GM12872 (cell line): Measurements from ENCODE around the gene TBC1D1.

Experiments used
- TF ChIP-seq, protein P1 (sequence below): IDR thresholded peaks from 3 replicates; pipeline ENCODE4 v1.5.1; 2011; ENCODE audit warnings: low read depth, mild to moderate bottlenecking, low read length, moderate library complexity; ENCODE audit not compliant: insufficient read depth

Gene TBC1D1

DNA sequence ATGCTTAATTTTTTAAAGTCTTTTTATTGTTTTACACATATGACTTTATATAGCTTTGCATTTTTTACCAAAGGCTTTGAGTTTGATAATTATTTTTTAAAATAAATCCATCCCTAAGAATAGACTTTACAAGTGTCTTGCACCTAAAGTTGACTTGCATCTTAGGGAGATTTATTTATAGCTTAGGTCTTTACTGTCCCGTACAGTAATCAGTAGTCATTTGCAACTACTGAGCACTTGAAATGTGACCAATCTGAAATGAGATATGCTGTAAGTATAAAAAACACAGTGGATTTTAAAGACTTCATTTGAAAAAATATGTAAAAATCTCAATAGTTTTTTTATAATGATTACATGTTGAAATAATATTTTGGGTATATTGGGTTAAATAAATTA lies 19.2 kb downstream of the TBC1D1 start:
- TF ChIP-seq, protein P1, sequence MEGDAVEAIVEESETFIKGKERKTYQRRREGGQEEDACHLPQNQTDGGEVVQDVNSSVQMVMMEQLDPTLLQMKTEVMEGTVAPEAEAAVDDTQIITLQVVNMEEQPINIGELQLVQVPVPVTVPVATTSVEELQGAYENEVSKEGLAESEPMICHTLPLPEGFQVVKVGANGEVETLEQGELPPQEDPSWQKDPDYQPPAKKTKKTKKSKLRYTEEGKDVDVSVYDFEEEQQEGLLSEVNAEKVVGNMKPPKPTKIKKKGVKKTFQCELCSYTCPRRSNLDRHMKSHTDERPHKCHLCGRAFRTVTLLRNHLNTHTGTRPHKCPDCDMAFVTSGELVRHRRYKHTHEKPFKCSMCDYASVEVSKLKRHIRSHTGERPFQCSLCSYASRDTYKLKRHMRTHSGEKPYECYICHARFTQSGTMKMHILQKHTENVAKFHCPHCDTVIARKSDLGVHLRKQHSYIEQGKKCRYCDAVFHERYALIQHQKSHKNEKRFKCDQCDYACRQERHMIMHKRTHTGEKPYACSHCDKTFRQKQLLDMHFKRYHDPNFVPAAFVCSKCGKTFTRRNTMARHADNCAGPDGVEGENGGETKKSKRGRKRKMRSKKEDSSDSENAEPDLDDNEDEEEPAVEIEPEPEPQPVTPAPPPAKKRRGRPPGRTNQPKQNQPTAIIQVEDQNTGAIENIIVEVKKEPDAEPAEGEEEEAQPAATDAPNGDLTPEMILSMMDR, result no peak

DNA sequence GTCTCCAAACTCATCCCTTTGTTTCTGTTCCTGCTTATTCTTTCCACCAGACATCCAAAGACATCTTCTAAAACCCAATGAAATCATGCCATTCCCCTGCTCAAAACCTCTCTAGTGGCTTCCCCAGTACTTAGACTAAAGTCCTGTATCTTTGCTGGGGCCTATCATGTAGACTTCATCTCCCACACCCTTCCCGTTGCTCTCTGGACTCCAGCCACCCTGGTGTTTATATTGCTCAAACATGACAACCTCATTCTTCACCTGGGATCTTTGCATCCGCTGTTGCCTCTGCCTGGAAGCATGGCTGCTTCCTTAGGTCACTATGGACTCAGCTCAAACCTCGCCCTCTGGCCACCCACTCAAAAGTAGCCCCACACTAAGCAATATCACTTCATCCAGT lies 23.7 kb downstream of the TBC1D1 start:
- TF ChIP-seq, protein P1, result no peak

DNA sequence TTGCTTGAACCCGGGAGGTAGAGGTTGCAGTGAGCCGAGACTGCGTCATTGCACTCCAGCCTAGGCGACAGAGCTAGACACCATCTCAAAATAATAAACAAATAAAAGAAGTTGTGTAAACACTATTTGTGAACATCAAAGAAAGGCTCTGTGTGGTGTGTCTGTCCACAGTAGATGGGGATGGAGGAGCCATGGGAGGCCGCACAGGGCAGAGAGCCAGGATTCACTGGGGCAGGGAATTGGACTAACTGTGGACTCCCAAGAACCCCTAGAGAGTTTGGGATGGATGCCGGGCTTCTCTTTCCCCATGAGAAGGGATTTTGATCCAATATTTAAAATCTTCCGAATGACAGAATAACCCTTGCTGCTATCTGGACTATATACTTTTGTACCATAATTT lies 26.5 kb downstream of the TBC1D1 start:
- TF ChIP-seq, protein P1, result no peak

DNA sequence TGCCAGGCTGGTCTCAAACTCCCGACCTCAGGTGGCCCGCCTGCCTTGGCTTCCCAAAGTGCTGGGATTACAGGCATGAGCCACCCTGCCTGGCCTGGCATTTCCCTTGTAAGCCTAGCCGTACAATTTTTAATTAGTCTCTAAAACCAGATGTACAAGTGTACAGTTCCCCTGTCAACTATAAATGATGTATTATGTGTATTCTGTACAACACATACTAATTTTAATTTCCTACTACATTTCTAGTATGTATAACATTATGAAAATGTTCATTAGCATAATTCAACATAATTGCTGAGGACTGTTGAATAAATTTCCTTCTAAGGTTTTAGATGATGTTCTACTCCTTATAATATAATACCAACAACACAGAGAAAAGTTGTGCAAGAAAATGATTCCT lies 27.8 kb downstream of the TBC1D1 start:
- TF ChIP-seq, protein P1, result no peak

DNA sequence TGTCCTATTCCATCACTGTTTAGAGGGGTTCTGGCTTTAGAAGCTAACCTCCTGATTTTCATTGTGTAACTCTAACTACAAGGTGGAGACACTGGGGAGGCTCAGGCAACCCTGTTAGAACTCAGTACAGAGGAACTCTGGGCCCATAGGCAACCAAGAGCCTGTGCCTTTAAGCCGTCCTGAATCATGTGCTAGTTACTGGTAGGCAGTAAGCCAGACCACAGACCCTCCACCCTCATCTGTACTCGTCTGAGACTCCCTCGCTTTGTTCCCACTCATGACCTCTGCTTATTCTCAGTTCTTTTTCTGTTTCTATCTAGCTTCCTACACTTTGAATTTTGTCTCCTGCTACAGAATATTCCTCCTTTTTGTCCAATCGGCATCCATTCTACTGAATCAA lies 31.4 kb downstream of the TBC1D1 start:
- TF ChIP-seq, protein P1, result no peak

DNA sequence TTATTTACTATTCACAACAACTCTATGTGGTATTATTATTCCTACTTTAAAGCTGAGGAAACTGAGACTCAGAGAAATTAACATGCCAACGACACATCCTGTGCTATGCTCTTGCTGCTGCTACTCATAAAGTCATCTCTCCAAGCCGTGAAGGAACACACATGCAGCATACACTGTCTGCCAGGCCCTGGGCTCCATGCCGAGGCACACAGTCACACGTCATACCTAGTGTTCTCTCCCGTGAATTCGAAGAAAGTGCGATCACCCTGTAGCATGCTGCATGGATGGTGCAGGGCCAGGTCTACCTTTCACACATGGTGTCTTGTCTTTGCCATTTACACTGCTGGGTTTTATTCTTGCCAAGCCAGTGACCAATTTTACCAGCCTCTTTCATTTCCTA lies 34.1 kb downstream of the TBC1D1 start:
- TF ChIP-seq, protein P1, result no peak

DNA sequence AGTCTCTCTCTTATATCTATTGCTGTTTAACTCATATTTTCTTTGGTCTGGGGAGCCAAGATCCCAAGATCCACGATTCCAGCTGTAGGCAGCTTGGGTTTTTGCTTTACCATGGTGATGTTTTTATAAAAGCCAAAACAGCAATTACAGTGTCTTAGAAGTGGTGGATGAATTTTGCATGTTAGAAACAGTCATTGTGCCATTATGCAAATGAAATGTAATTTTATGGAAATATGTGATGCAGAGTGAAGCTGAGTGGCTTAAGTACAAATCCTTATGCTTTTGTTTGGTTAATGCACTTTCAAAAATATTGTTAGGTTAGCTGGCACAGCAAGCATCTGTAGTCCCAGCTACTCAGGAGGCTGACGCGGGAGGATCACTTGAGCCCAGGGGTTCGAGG lies 36.5 kb downstream of the TBC1D1 start:
- TF ChIP-seq, protein P1, result no peak
